ENCODE results near the gene BCL2.

- TF ChIP-seq CTCF (IDR thresholded peaks at IDR 0.05) (no peak), POLR2AphosphoS5 (IDR thresholded peaks at IDR 0.05; ENCODE audit: insufficient read depth in 1 of 2, low read depth in 1 of 2) (no peak)
These were observed 121.3 kb downstream of the BCL2 start for GRCh38 chr18:63198098-63198760.
